B cell (primary cell): ENCODE data around the gene SIPA1L3. TPM values are rescaled to one million over a fixed set of nuclear protein-coding genes. Genes with fewer than 3 reads are reported as not detected.

Experiments used
- ATAC-seq: fragments of 200-7000 bp; cut with Tn5 transposase; one replicate; pipeline ENCODE4 v1.10.0; 2021; ENCODE audit warnings: low read depth, mild to moderate bottlenecking, moderate number of reproducible peaks, moderate library complexity
- CTCF ChIA-PET: fragments of 350-600 bp; sonication (Branson Sonifier 250); formaldehyde crosslinking; loops from one replicate; lab custom pipeline; 2021; ENCODE audit warnings: antibody characterized with exemption, inconsistent platforms; lab: Charles Lee
- POLR2A ChIA-PET: fragments of 350-600 bp; sonication (Branson Sonifier 250); formaldehyde crosslinking; loops from one replicate; lab custom pipeline; 2021; ENCODE audit warnings: antibody characterized with exemption; lab: Charles Lee
- DNase-seq: peaks from one replicate; pipeline ENCODE4 v3.0.0; 2013
- H2AFZ ChIP-seq: 2 replicates; pipeline ENCODE4 v1.6.1; 2012; ENCODE audit warnings: mild to moderate bottlenecking, low read depth, low read length; ENCODE audit not compliant: insufficient read depth, poor library complexity, severe bottlenecking
- H3K27ac ChIP-seq, 2 donors: 1 replicate in 1 of 2; 2 replicates in 1 of 2; pipeline ENCODE4 v1.5.1; 2012 to 2013; ENCODE audit warnings: low read length in 2 of 2, mild to moderate bottlenecking in 2 of 2, moderate library complexity in 1 of 2
- H3K27me3 ChIP-seq, 4 experiments: fragments of 200-600 bp in 1 of 4; sonication (generic) in 1 of 4; replicated peaks in 1 of 4; 1 replicate in 2 of 4; 2 replicates in 2 of 4; pipeline versions ENCODE4 v1.6.1 to v1.7.0; 2013 to 2016; ENCODE audit warnings: low read length in 3 of 4, mild to moderate bottlenecking in 2 of 4, mixed read lengths in 1 of 4, moderate library complexity in 1 of 4; ENCODE audit not compliant: insufficient read depth in 4 of 4, control insufficient read depth in 3 of 4; ENCODE audit errors: control extremely low read depth in 1 of 4
- H3K36me3 ChIP-seq, 2 experiments: replicated peaks in 1 of 2; 1 replicate in 1 of 2; 2 replicates in 1 of 2; pipeline versions ENCODE4 v1.6.1 to v1.7.1; 2013; ENCODE audit warnings: low read length in 1 of 2; ENCODE audit not compliant: insufficient read depth in 2 of 2, control insufficient read depth in 1 of 2; ENCODE audit errors: control extremely low read depth in 1 of 2, extremely low read depth in 1 of 2
- H3K4me1 ChIP-seq, 2 donors: fragments of 200-600 bp in 1 of 2; sonication (generic) in 1 of 2; 1 replicate in 1 of 2; 2 replicates in 1 of 2; pipeline versions ENCODE4 v1.5.1 to v1.6.1; 2013 to 2017; ENCODE audit warnings: low read length in 2 of 2; ENCODE audit not compliant: control insufficient read depth in 2 of 2, insufficient read depth in 2 of 2
- H3K4me2 ChIP-seq: replicated peaks from 2 replicates; pipeline ENCODE3; 2012; ENCODE audit warnings: mild to moderate bottlenecking, low read depth, low read length; ENCODE audit not compliant: poor library complexity, severe bottlenecking
- H3K4me3 ChIP-seq, 5 experiments: fragments of 200-600 bp in 1 of 5; sonication (generic) in 1 of 5; 1 replicate in 3 of 5; 2 replicates in 2 of 5; pipeline versions ENCODE4 v1.5.1 to v1.7.0; 2011 to 2016; ENCODE audit warnings: low read length in 4 of 5, mild to moderate bottlenecking in 4 of 5, low read depth in 2 of 5, control low read depth in 1 of 5, moderate library complexity in 1 of 5; ENCODE audit not compliant: insufficient read depth in 1 of 5; ENCODE audit errors: control extremely low read depth in 1 of 5, extremely low read depth in 1 of 5
- H3K79me2 ChIP-seq: fragments of 200-600 bp; sonication (generic); one replicate; pipeline ENCODE4 v1.6.0; 2016; ENCODE audit warnings: low read length; ENCODE audit not compliant: control insufficient read depth, insufficient read depth
- H3K9ac ChIP-seq: fragments of 200-600 bp; sonication (generic); 2 replicates; pipeline ENCODE4 v1.6.1; 2017; ENCODE audit warnings: mild to moderate bottlenecking, low read length, moderate library complexity
- H3K9me3 ChIP-seq, 3 donors: one replicate each; pipeline versions ENCODE4 v1.6.1 to v1.7.1; 2013; ENCODE audit warnings: low read length in 2 of 3; ENCODE audit not compliant: control insufficient read depth in 2 of 3, insufficient read depth in 1 of 3; ENCODE audit errors: control extremely low read depth in 1 of 3
- H4K20me1 ChIP-seq: 2 replicates; pipeline ENCODE4 v1.6.0; 2012; ENCODE audit warnings: mild to moderate bottlenecking, low read length; ENCODE audit not compliant: insufficient read depth, control insufficient read depth, poor library complexity, severe bottlenecking
- H3K27ac Mint-ChIP-seq: one replicate; pipeline ENCODE4 v1.8.0; 2021; ENCODE audit warnings: mixed read lengths
- H3K27me3 Mint-ChIP-seq: one replicate; pipeline ENCODE4 v1.8.0; 2021; ENCODE audit warnings: mixed read lengths
- H3K4me1 Mint-ChIP-seq: one replicate; pipeline ENCODE4 v1.8.0; 2021; ENCODE audit warnings: mixed read lengths
- H3K4me3 Mint-ChIP-seq: one replicate; pipeline ENCODE4 v1.8.0; 2021; ENCODE audit warnings: mixed read lengths
- H3K9me3 Mint-ChIP-seq: one replicate; pipeline ENCODE4 v1.8.0; 2022; ENCODE audit warnings: mixed read lengths; ENCODE audit not compliant: insufficient read depth
- CTCF ChIP-seq: fragments of 200-600 bp; IDR thresholded peaks from one replicate; pipeline ENCODE4 v1.8.0; 2022; ENCODE audit warnings: antibody characterized with exemption, mild to moderate bottlenecking
- EZH2 ChIP-seq: IDR thresholded peaks from 2 replicates; pipeline ENCODE4 v1.6.1; 2012; ENCODE audit warnings: borderline replicate concordance, low read depth, mild to moderate bottlenecking, moderate library complexity, low read length; ENCODE audit not compliant: insufficient read depth, poor library complexity, severe bottlenecking
- WGBS: methylation state at CpG from one replicate; pipeline ENCODE4 v1.1.5; 2013; ENCODE audit warnings: missing lambda C conversion rate; ENCODE audit not compliant: insufficient coverage; 5-methylcytosine and 5-hydroxymethylcytosine counted together
- intact Hi-C: fragments of 100-400 bp; cut with micrococcal nuclease; formaldehyde crosslinking; loops from one replicate; pipeline ENCODE4 v1.10.0; 2022
- polyA plus RNA-seq: library from polyadenylated mRNA; depleted of rRNA; stranded (reverse); fragments of >200 nt; gene quantifications from 2 replicates; pipeline ENCODE4 v1.2.3, GENCODE V29; 2012
- total RNA-seq, 2 donors: library from RNA; stranded (reverse); fragments of 120-200 nt in 1 of 2; gene quantifications; 1 replicate in 1 of 2; 2 replicates in 1 of 2; pipeline versions ENCODE4 v1.2.3 to v1.2.4, GENCODE V29; 2013 to 2022

The SIPA1L3 gene
- total and polyA plus RNA-seq, 2 donors (not counting 1 experiment from before 2014, with no cell fraction given), result 48.3 to 295 TPM

- Histone ChIP-seq H3K4me2 (peak overlapping the region; percentile 75), H2AFZ (peak overlapping the region; percentile 67), H3K4me3 (peak overlapping the region; percentile 25 to 63 (median 55)), H4K20me1 (no peaks in the 10 kb centered on the region), H3K4me1 (peaks cover 82 to 91% of the 10 kb centered on the region in 2 donors), H3K9ac (peak overlapping the region; percentile 62), H3K9me3 (peaks cover 2 to 9% (median 7%) of the 10 kb centered on the region in 3 donors), H3K79me2 (peaks cover 97% of the 10 kb centered on the region), H3K27ac (peak overlapping the region; percentile 78 to 85), H3K27me3 (no peaks in the 10 kb centered on the region), H3K36me3 (peaks cover 7 to 30% of the 10 kb centered on the region in 2 experiments)
- ATAC-seq (no peak), DNase-seq (peak; percentile 20)
- no peak for TF ChIP-seq EZH2
- no peak for TF ChIP-seq CTCF
- 63% methylated on average over 12 of the region's 12 CpGs for WGBS
- Mint-ChIP-seq H3K27me3 (no peaks in the 10 kb centered on the region), H3K4me1 (peaks cover 88% of the 10 kb centered on the region), H3K27ac (peak overlapping the region; percentile 87), H3K4me3 (peak overlapping the region; percentile 85), H3K9me3 (no peaks in the 10 kb centered on the region)
- ChIA-PET POLR2A (interaction anchor here (0.6 to 2.1 kb wide), 9 partner anchors 12 to 428 kb away, joined by 3 to 11 read pairs (median 4); partner anchors contain the start of gene WDR87), CTCF (interaction anchor here (0.6 to 4.1 kb wide), 9 partner anchors 11 to 202 kb away, joined by 3 to 28 read pairs (median 4); partner anchors contain the start of genes SIPA1L3 and WDR87)
- intact Hi-C loops, result no loop called here
Observed at GRCh38 chr19:37932985-37933936, 26.3 kb downstream of the SIPA1L3 start.
